Measurements from ENCODE around the gene MYO5C. TPM values are rescaled to one million over a fixed set of nuclear protein-coding genes. Genes with fewer than 3 reads are reported as not detected.

Gene MYO5C
- polyA plus RNA-seq, 1 donor (not counting 4 experiments of a cell fraction or from before 2014, with no cell fraction given): 0.16 TPM

DNA sequence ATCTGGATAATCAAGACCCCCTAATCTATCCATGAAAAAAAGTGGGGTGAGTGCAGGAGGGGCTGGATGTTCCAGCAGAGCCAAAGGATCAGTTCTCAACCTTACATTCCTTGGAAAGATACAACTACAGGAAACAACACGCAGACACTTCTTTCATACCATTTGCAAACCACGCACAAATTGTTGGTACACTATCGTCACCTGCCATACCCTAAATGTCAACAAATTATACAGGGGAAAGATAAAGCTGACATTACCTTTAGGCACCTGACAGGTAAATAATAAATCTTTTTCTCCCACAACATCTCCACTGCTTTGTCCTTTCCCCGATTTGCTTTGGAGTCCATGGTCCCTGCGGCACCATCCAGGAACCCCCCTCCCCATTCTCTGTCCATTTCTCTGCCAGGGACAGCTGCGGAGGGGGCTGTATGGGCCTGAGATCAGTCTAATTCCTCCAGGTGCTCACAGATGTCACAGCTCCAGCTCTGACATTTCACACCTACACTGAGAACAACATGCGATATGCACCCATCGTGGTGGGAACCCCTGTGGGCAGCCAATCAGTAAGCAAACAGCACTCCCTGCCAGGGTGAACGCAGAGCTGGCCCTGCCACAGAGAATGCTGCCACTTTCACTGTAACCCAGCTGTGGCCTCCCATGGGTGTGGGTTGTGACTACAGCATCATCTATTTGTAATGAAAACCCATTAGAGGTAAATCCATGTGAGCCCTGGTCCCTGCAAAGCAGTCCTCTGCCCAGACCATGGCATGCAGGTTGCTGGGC is 145.4 kb downstream of the MYO5C start:
- Histone ChIP-seq H3K4me1 (ENCODE audit: control insufficient read depth, extremely low read depth, insufficient read depth, low read length) (no peaks in the 10 kb centered on the region), H4K20me1 (ENCODE audit: control insufficient read depth, extremely low read depth, insufficient read depth, low read length) (no peaks in the 10 kb centered on the region), H3K27ac (ENCODE audit: control insufficient read depth, insufficient read depth, low read length) (no peak overlapping the region), H3K36me3 (ENCODE audit: control insufficient read depth in 2 of 2, extremely low read depth in 1 of 2, insufficient read depth in 2 of 2, low read length in 2 of 2) (peaks cover 3 to 22% of the 10 kb centered on the region in 2 experiments), H3K9me3 (ENCODE audit: control insufficient read depth, low read depth, low read length) (no peaks in the 10 kb centered on the region), H3K4me3 (ENCODE audit: control insufficient read depth in 2 of 3, extremely low read depth in 1 of 3, insufficient read depth in 2 of 3, low read depth in 1 of 3, low read length in 3 of 3) (no peak overlapping the region), H3K4me2 (ENCODE audit: control insufficient read depth, extremely low read depth, insufficient read depth, low read depth, low read length) (no peak overlapping the region), H3K27me3 (ENCODE audit: control insufficient read depth, extremely low read depth, insufficient read depth, low read length) (no peaks in the 10 kb centered on the region), H3K9ac (ENCODE audit: control insufficient read depth, extremely low read depth, insufficient read depth, low read length) (no peak overlapping the region), H3K9me1 (ENCODE audit: control insufficient read depth, extremely low read depth, insufficient read depth, low read length) (no peaks in the 10 kb centered on the region), H3K79me2 (ENCODE audit: control insufficient read depth, insufficient read depth, low read length) (no peaks in the 10 kb centered on the region), H2AFZ (ENCODE audit: control insufficient read depth, low read length) (no peak overlapping the region)
- FAIRE-seq (no peak), DNase-seq (ENCODE audit: low read depth, low spot score) (no peak)
- dilution Hi-C loops (cut with MboI; ENCODE audit: extremely low pct_ligation_motif_present, low sequenced_read_pairs): no loop called here
- TF ChIP-seq, protein P1, sequence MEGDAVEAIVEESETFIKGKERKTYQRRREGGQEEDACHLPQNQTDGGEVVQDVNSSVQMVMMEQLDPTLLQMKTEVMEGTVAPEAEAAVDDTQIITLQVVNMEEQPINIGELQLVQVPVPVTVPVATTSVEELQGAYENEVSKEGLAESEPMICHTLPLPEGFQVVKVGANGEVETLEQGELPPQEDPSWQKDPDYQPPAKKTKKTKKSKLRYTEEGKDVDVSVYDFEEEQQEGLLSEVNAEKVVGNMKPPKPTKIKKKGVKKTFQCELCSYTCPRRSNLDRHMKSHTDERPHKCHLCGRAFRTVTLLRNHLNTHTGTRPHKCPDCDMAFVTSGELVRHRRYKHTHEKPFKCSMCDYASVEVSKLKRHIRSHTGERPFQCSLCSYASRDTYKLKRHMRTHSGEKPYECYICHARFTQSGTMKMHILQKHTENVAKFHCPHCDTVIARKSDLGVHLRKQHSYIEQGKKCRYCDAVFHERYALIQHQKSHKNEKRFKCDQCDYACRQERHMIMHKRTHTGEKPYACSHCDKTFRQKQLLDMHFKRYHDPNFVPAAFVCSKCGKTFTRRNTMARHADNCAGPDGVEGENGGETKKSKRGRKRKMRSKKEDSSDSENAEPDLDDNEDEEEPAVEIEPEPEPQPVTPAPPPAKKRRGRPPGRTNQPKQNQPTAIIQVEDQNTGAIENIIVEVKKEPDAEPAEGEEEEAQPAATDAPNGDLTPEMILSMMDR (optimal IDR thresholded peaks at IDR 0.05 in 1 of 3, IDR thresholded peaks at IDR 0.05 in 1 of 3, conservative IDR thresholded peaks at IDR 0.05 in 1 of 3; ENCODE audit: extremely low read depth in 1 of 3, insufficient read depth in 2 of 3, low read length in 3 of 3): no peak
- no peak for TF ChIP-seq EZH2 (IDR thresholded peaks at IDR 0.05; ENCODE audit: low read length)

DNA sequence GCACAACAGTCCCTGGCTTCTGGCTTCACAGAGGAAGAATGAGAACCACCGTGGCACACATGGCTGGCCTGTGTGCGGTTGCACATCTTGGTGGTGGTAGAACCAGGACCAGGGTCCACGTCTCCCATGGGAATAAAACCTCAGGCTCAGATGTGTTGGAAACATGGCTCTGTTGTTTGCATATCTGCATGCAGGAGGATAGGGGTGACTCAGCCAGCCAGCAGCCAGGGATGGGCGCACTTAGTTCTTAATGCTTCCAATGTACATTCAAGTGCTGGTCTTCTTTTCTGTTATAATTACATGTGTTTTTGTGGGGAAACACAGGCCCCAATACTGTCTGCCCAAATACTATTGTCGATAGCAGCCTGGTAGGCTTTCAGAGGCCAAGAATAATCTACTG is 147.2 kb downstream of the MYO5C start:
- no peak for DNase-seq (ENCODE audit: low read depth, low spot score)
- dilution Hi-C loops (cut with MboI; ENCODE audit: extremely low pct_ligation_motif_present, low sequenced_read_pairs): no loop called here
- Histone ChIP-seq H3K9me1 (ENCODE audit: control insufficient read depth, extremely low read depth, insufficient read depth, low read length) (no peaks in the 10 kb centered on the region), H3K27me3 (ENCODE audit: control insufficient read depth, extremely low read depth, insufficient read depth, low read length) (no peaks in the 10 kb centered on the region), H3K4me3 (ENCODE audit: control insufficient read depth in 2 of 3, extremely low read depth in 1 of 3, insufficient read depth in 2 of 3, low read depth in 1 of 3, low read length in 3 of 3) (no peak overlapping the region), H3K36me3 (ENCODE audit: control insufficient read depth in 2 of 2, extremely low read depth in 1 of 2, insufficient read depth in 2 of 2, low read length in 2 of 2) (peaks cover 3 to 20% of the 10 kb centered on the region in 2 experiments), H3K9me3 (ENCODE audit: control insufficient read depth, low read depth, low read length) (peaks cover 2% of the 10 kb centered on the region), H3K79me2 (ENCODE audit: control insufficient read depth, insufficient read depth, low read length) (no peaks in the 10 kb centered on the region), H3K4me1 (ENCODE audit: control insufficient read depth, extremely low read depth, insufficient read depth, low read length) (peaks cover 7% of the 10 kb centered on the region), H3K9ac (ENCODE audit: control insufficient read depth, extremely low read depth, insufficient read depth, low read length) (no peak overlapping the region), H4K20me1 (ENCODE audit: control insufficient read depth, extremely low read depth, insufficient read depth, low read length) (no peaks in the 10 kb centered on the region), H3K4me2 (ENCODE audit: control insufficient read depth, extremely low read depth, insufficient read depth, low read depth, low read length) (no peak overlapping the region), H3K27ac (ENCODE audit: control insufficient read depth, insufficient read depth, low read length) (no peak overlapping the region), H2AFZ (ENCODE audit: control insufficient read depth, low read length) (no peak overlapping the region)
- FAIRE-seq: no peak
- TF ChIP-seq, protein P1 (optimal IDR thresholded peaks at IDR 0.05 in 1 of 3, IDR thresholded peaks at IDR 0.05 in 1 of 3, conservative IDR thresholded peaks at IDR 0.05 in 1 of 3; ENCODE audit: extremely low read depth in 1 of 3, insufficient read depth in 2 of 3, low read length in 3 of 3): no peak
- no peak for TF ChIP-seq EZH2 (IDR thresholded peaks at IDR 0.05; ENCODE audit: low read length)

All from keratinocyte (primary cell).